ENCODE data around the gene CD163L1.

DNA sequence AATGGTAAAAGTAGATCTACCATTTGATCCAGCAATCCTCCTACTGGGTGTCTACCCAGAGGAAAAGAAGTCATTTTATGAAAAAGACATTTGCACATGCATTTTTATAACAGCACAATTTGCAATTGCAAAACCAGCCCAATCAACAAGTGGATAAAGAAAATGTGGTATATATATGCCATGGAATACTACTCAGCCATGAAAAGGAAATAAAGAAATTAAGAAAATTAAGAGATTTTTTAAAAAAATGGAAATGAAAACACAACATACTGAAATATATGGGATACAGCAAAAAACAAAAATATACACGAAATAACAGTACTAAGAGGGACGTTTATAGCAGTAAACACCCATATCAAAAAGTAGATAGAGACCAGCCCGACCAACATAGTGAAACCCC is 81.2 kb downstream of the CD163L1 start:
- TF ChIP-seq, protein P1, sequence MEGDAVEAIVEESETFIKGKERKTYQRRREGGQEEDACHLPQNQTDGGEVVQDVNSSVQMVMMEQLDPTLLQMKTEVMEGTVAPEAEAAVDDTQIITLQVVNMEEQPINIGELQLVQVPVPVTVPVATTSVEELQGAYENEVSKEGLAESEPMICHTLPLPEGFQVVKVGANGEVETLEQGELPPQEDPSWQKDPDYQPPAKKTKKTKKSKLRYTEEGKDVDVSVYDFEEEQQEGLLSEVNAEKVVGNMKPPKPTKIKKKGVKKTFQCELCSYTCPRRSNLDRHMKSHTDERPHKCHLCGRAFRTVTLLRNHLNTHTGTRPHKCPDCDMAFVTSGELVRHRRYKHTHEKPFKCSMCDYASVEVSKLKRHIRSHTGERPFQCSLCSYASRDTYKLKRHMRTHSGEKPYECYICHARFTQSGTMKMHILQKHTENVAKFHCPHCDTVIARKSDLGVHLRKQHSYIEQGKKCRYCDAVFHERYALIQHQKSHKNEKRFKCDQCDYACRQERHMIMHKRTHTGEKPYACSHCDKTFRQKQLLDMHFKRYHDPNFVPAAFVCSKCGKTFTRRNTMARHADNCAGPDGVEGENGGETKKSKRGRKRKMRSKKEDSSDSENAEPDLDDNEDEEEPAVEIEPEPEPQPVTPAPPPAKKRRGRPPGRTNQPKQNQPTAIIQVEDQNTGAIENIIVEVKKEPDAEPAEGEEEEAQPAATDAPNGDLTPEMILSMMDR (IDR thresholded peaks at IDR 0.05) = no peak
- TF ChIP-seq POLR2A (IDR thresholded peaks at IDR 0.05) (no peak), EP300 (IDR thresholded peaks at IDR 0.05) (no peak)
